DND-41 (cell line): ENCODE data around the gene ZNF281.

ENCODE experiments used
- EZH2 ChIP-seq: IDR thresholded peaks from 3 replicates; pipeline ENCODE4 v1.6.1; 2012; ENCODE audit warnings: borderline replicate concordance, low read depth, mild to moderate bottlenecking, moderate library complexity, low read length, inconsistent platforms; ENCODE audit not compliant: severe bottlenecking
- TF ChIP-seq, protein P1 (sequence below): IDR thresholded peaks from 2 replicates; pipeline ENCODE4 v1.5.1; 2012; ENCODE audit warnings: borderline replicate concordance, low read length, moderate library complexity, mild to moderate bottlenecking; ENCODE audit not compliant: poor library complexity, severe bottlenecking; ENCODE audit errors: extremely low read depth

DNA sequence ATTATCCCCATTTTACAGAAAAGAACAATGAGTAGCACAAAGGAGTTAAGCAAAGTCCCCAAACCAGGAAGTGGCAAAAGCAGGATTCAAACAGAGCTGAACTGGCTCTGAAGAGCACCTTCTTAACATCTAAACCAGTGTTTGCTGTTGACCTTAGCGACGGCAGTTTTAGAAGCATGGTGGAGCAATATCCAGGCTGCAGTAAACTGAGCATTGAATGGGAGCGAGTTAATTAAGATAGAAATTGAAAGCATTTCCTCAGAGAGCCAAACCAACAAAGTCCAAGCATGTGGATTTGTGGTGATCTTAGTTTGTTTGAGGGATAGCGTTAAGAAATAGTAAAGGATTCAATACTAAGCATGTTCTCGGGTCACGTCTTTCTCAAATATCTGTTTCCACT, 13.4 kb upstream of the ZNF281 start:
- TF ChIP-seq EZH2: no peak
- TF ChIP-seq, protein P1, sequence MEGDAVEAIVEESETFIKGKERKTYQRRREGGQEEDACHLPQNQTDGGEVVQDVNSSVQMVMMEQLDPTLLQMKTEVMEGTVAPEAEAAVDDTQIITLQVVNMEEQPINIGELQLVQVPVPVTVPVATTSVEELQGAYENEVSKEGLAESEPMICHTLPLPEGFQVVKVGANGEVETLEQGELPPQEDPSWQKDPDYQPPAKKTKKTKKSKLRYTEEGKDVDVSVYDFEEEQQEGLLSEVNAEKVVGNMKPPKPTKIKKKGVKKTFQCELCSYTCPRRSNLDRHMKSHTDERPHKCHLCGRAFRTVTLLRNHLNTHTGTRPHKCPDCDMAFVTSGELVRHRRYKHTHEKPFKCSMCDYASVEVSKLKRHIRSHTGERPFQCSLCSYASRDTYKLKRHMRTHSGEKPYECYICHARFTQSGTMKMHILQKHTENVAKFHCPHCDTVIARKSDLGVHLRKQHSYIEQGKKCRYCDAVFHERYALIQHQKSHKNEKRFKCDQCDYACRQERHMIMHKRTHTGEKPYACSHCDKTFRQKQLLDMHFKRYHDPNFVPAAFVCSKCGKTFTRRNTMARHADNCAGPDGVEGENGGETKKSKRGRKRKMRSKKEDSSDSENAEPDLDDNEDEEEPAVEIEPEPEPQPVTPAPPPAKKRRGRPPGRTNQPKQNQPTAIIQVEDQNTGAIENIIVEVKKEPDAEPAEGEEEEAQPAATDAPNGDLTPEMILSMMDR: no peak
